Endodermal cell (in vitro differentiated cells): ENCODE data around the gene ABCD3. TPM values are rescaled to one million over a fixed set of nuclear protein-coding genes. Genes with fewer than 3 reads are reported as not detected.

Source experiments
- DNase-seq: peaks from one replicate; pipeline ENCODE4 v3.0.0-alpha.2; 2017
- H3K27ac ChIP-seq: 2 replicates; pipeline ENCODE4 v1.5.1; 2013; ENCODE audit warnings: mild to moderate bottlenecking, low read depth, low read length, moderate library complexity
- H3K27me3 ChIP-seq: 2 replicates; pipeline ENCODE4 v1.6.1; 2013; ENCODE audit warnings: mild to moderate bottlenecking, low read length, moderate library complexity; ENCODE audit not compliant: insufficient read depth, control insufficient read depth, poor library complexity, severe bottlenecking
- H3K36me3 ChIP-seq: 2 replicates; pipeline ENCODE4 v1.7.0; 2013; ENCODE audit warnings: mild to moderate bottlenecking, low read length, moderate library complexity; ENCODE audit not compliant: control insufficient read depth, insufficient read depth
- H3K4me1 ChIP-seq: one replicate; pipeline ENCODE4 v1.7.0; 2013; ENCODE audit warnings: low read length; ENCODE audit not compliant: control insufficient read depth, insufficient read depth
- H3K4me3 ChIP-seq: 2 replicates; pipeline ENCODE4 v1.5.1; 2013; ENCODE audit warnings: mild to moderate bottlenecking, low read length, moderate library complexity
- H3K9ac ChIP-seq: 2 replicates; pipeline ENCODE4 v1.6.1; 2013; ENCODE audit warnings: mild to moderate bottlenecking, low read length, moderate library complexity; ENCODE audit not compliant: poor library complexity, severe bottlenecking; ENCODE audit errors: extremely low read depth
- H3K9me3 ChIP-seq: 2 replicates; pipeline ENCODE4 v1.6.1; 2013; ENCODE audit warnings: mild to moderate bottlenecking, low read length, moderate library complexity; ENCODE audit not compliant: control insufficient read depth
- H3K27ac Mint-ChIP-seq: 2 replicates; pipeline ENCODE4 v1.8.0; 2020; ENCODE audit warnings: mixed read lengths
- H3K27me3 Mint-ChIP-seq: 2 replicates; pipeline ENCODE4 v1.8.0; 2021; ENCODE audit warnings: mild to moderate bottlenecking, mixed read lengths; ENCODE audit not compliant: insufficient read depth
- H3K36me3 Mint-ChIP-seq: 2 replicates; pipeline ENCODE4 v1.8.0; 2020; ENCODE audit warnings: low read depth, mixed read lengths
- H3K4me1 Mint-ChIP-seq: 2 replicates; pipeline ENCODE4 v1.8.0; 2020; ENCODE audit warnings: mixed read lengths
- H3K4me3 Mint-ChIP-seq: 2 replicates; pipeline ENCODE4 v1.8.0; 2020; ENCODE audit warnings: mild to moderate bottlenecking, moderate library complexity, mixed read lengths
- H3K9me3 Mint-ChIP-seq: 2 replicates; pipeline ENCODE4 v1.8.0; 2020; ENCODE audit warnings: mild to moderate bottlenecking, mixed read lengths
- CTCF ChIP-seq: fragments of 200-600 bp; sonication (generic); conservative IDR thresholded peaks from 2 replicates; pipeline ENCODE4 v1.5.0; 2021; ENCODE audit warnings: antibody characterized with exemption, mild to moderate bottlenecking
- WGBS, 2 experiments: methylation state at CpG; one replicate each; pipeline versions ENCODE4 v1.1.5 to v1.1.7; 2013; ENCODE audit warnings: missing lambda C conversion rate in 2 of 2, mixed read lengths in 1 of 2; ENCODE audit not compliant: insufficient coverage in 1 of 2, insufficient read length in 1 of 2; 5-methylcytosine and 5-hydroxymethylcytosine counted together
- total RNA-seq, 2 donors: library from RNA; stranded (reverse); fragmentation: NEBNext Ultra II Directional in 1 of 2; extraction: Animal tissue kit (Norgen Biotek cat#: 25700) in 1 of 2; gene quantifications; 2 replicates in 1 of 2; 3 replicates in 1 of 2; pipeline ENCODE4 v1.2.1, GENCODE V29; 2021

The ABCD3 gene
- total RNA-seq, 2 donors from 2014 or later = 28.1 to 33.3 TPM

GRCh38 chr1:94384485-94385265 lies 33.5 kb upstream of the ABCD3 start:
- DNase-seq = no peak
- peaks cover 12% of the 10 kb centered on the region for H3K9me3 ChIP-seq
- Mint-ChIP-seq H3K4me3 (no peak overlapping the region), H3K9me3 (peaks cover 19% of the 10 kb centered on the region), H3K36me3 (no peaks in the 10 kb centered on the region), H3K27me3 (no peaks in the 10 kb centered on the region), H3K27ac (no peak overlapping the region), H3K4me1 (peaks cover 12% of the 10 kb centered on the region)
- H3K4me1 ChIP-seq = no peaks in the 10 kb centered on the region
- no peak overlapping the region for H3K27ac ChIP-seq
- H3K9ac ChIP-seq = no peak overlapping the region
- H3K4me3 ChIP-seq = no peak overlapping the region
- no peak for TF ChIP-seq CTCF
- no peaks in the 10 kb centered on the region for H3K27me3 ChIP-seq
- 89 to 95% methylated on average over 4 of the region's 4 CpGs for WGBS, 2 experiments
- no peaks in the 10 kb centered on the region for H3K36me3 ChIP-seq

GRCh38 chr1:94385308-94385929 lies 32.8 kb upstream of the ABCD3 start:
- peaks cover 24% of the 10 kb centered on the region for H3K9me3 Mint-ChIP-seq
- Histone ChIP-seq H3K27ac (no peak overlapping the region), H3K9ac (no peak overlapping the region), H3K9me3 (peaks cover 17% of the 10 kb centered on the region), H3K4me3 (no peak overlapping the region), H3K4me1 (no peaks in the 10 kb centered on the region), H3K36me3 (no peaks in the 10 kb centered on the region), H3K27me3 (no peaks in the 10 kb centered on the region)
- no peak overlapping the region for H3K27ac Mint-ChIP-seq
- no peak for DNase-seq
- H3K27me3 Mint-ChIP-seq = no peaks in the 10 kb centered on the region
- no peak overlapping the region for H3K4me3 Mint-ChIP-seq
- H3K36me3 Mint-ChIP-seq = no peaks in the 10 kb centered on the region
- no peak for TF ChIP-seq CTCF
- peaks cover 12% of the 10 kb centered on the region for H3K4me1 Mint-ChIP-seq
- 49% methylated on average over 2 of the region's 2 CpGs; no CpG with 5 or more reads in 1 of the 2 experiments for WGBS, 2 experiments

- H3K4me1 ChIP-seq = no peaks in the 10 kb centered on the region
Observed at GRCh38 chr1:94389298-94389697, 28.9 kb upstream of the ABCD3 start.

More at GRCh38 chr1:94389298-94389697, 28.9 kb upstream of the ABCD3 start:
- Mint-ChIP-seq H3K36me3 (no peaks in the 10 kb centered on the region), H3K27ac (no peak overlapping the region), H3K27me3 (no peaks in the 10 kb centered on the region), H3K4me1 (peaks cover 10% of the 10 kb centered on the region), H3K4me3 (no peak overlapping the region), H3K9me3 (peaks cover 35% of the 10 kb centered on the region)
- no peak for TF ChIP-seq CTCF
- peaks cover 27% of the 10 kb centered on the region for H3K9me3 ChIP-seq
- WGBS, 2 experiments = 71 to 95% methylated on average over 3 to 4 of the region's 4 CpGs
- H3K36me3 ChIP-seq = no peaks in the 10 kb centered on the region
- no peak for DNase-seq
- H3K9ac ChIP-seq = no peak overlapping the region
- H3K27ac ChIP-seq = no peak overlapping the region
- no peak overlapping the region for H3K4me3 ChIP-seq
- no peaks in the 10 kb centered on the region for H3K27me3 ChIP-seq
